Mucosa of gallbladder (tissue), 1 donor: Measurements from ENCODE around the gene TSC2. TPM values are rescaled to one million over a fixed set of nuclear protein-coding genes. Genes with fewer than 3 reads are reported as not detected.
"Not testable (repeated sequence)": the region's sequence is repeated elsewhere in the genome, so short reads cannot be mapped to it uniquely, and the experiment has no call there.

Source experiments
- DNase-seq: peaks from one replicate; pipeline ENCODE4 v3.0.0-alpha.2; 2020; ENCODE audit warnings: low spot score
- total RNA-seq: library from RNA; stranded (reverse); gene quantifications from one replicate; pipeline ENCODE4 v1.2.1, GENCODE V29; 2021
- donor health status: DM: no; HTN: no; CAD: no.

TSC2 gene
- total RNA-seq, 1 donor from 2014 or later: 185 TPM

GRCh38 chr16:2031081-2031577 lies 16.7 kb upstream of the TSC2 start:
- no peak for DNase-seq

GRCh38 chr16:2032285-2033056 lies 15.3 kb upstream of the TSC2 start:
- DNase-seq: no peak

- DNase-seq: no peak
Observed at GRCh38 chr16:2033057-2033908, 14.5 kb upstream of the TSC2 start.

GRCh38 chr16:2033909-2034695 lies 13.7 kb upstream of the TSC2 start:
- not testable (repeated sequence) for DNase-seq

- no peak for DNase-seq
Observed at GRCh38 chr16:2034696-2035430, 12.9 kb upstream of the TSC2 start.

GRCh38 chr16:2035431-2036199 lies 12.2 kb upstream of the TSC2 start:
- no peak for DNase-seq

- no peak for DNase-seq
Observed at GRCh38 chr16:2036200-2036966, 11.4 kb upstream of the TSC2 start.

GRCh38 chr16:2037115-2037514 lies 10.7 kb upstream of the TSC2 start:
- DNase-seq: no peak

GRCh38 chr16:2037647-2038381 lies 10.0 kb upstream of the TSC2 start:
- DNase-seq: no peak

- DNase-seq: no peak
Observed at GRCh38 chr16:2038382-2039231, 9.2 kb upstream of the TSC2 start.

GRCh38 chr16:2039274-2040031 lies 8.3 kb upstream of the TSC2 start:
- peak; percentile 88 for DNase-seq

- no peak for DNase-seq
Observed at GRCh38 chr16:2040041-2040786, 7.6 kb upstream of the TSC2 start.

GRCh38 chr16:2040787-2041522 lies 6.8 kb upstream of the TSC2 start:
- DNase-seq: peak; percentile 83

GRCh38 chr16:2042171-2042985 lies 5.4 kb upstream of the TSC2 start:
- DNase-seq: no peak
